Panc1 (cell line): ENCODE data around the gene HIPK3. TPM values are rescaled to one million over a fixed set of nuclear protein-coding genes. Genes with fewer than 3 reads are reported as not detected.

Experiments used
- ATAC-seq: fragments of 200-7000 bp; cut with Tn5 transposase; 2 replicates; pipeline ENCODE4 v1.9.1; 2020; ENCODE audit warnings: mild to moderate bottlenecking, moderate library complexity
- BruUV-seq: library from RNA; stranded (reverse); fragments of 400-500 nt; replicated peaks from 2 replicates; lab custom pipeline; 2021; lab: Mats Ljungman, UMichigan
- CTCF ChIA-PET: fragments of 300-600 bp; sonication (Branson Sonifier 250); formaldehyde crosslinking; loops from one replicate; lab custom pipeline; 2022; ENCODE audit warnings: antibody characterized with exemption; lab: Charles Lee
- POLR2A ChIA-PET: fragments of 300-600 bp; sonication (Branson Sonifier 250); formaldehyde crosslinking; loops from one replicate; lab custom pipeline; 2022; ENCODE audit warnings: antibody characterized with exemption; lab: Charles Lee
- DNase-seq: peaks from one replicate; pipeline ENCODE4 v3.0.0-alpha.2; 2010; ENCODE audit warnings: low read depth, low spot score
- H3K27ac ChIP-seq: 2 replicates; pipeline ENCODE4 v1.5.1; 2011; ENCODE audit warnings: mild to moderate bottlenecking, low read length, inconsistent platforms
- H3K27me3 ChIP-seq: fragments of 200-500 bp; sonication (Bioruptor generic); 2 replicates; pipeline ENCODE4 v1.6.0; 2014; ENCODE audit warnings: low read length, inconsistent platforms; ENCODE audit not compliant: control insufficient read depth, insufficient read depth
- H3K36me3 ChIP-seq: fragments of 200-500 bp; sonication (Bioruptor generic); 2 replicates; pipeline ENCODE4 v1.5.1; 2014; ENCODE audit warnings: inconsistent platforms, mild to moderate bottlenecking, low read length, moderate library complexity; ENCODE audit not compliant: control insufficient read depth, insufficient read depth
- H3K4me1 ChIP-seq: 2 replicates; pipeline ENCODE4 v1.5.1; 2011; ENCODE audit warnings: inconsistent platforms, mild to moderate bottlenecking, low read length, moderate library complexity; ENCODE audit not compliant: control insufficient read depth, insufficient read depth
- H3K4me3 ChIP-seq, 2 experiments: 2 replicates each; pipeline ENCODE4 v1.5.1; 2011 to 2012; ENCODE audit warnings: low read depth in 2 of 2, low read length in 2 of 2, mild to moderate bottlenecking in 2 of 2, inconsistent platforms in 1 of 2, moderate library complexity in 1 of 2
- H3K9me3 ChIP-seq: fragments of 200-500 bp; sonication (Bioruptor generic); 2 replicates; pipeline ENCODE4 v1.5.1; 2014; ENCODE audit warnings: low read depth, mild to moderate bottlenecking, inconsistent platforms, low read length, moderate library complexity; ENCODE audit not compliant: control insufficient read depth, insufficient read depth
- POLR2AphosphoS5 ChIP-seq: IDR thresholded peaks from 2 replicates; pipeline ENCODE4 v1.6.1; 2012; ENCODE audit warnings: mild to moderate bottlenecking, low read depth, low read length, moderate library complexity
- SIN3A ChIP-seq: IDR thresholded peaks from 2 replicates; pipeline ENCODE4 v1.6.1; 2012; ENCODE audit warnings: low read depth, mild to moderate bottlenecking, low read length, moderate library complexity, borderline replicate concordance; ENCODE audit not compliant: insufficient read depth
- TCF7L2 ChIP-seq: IDR thresholded peaks from 2 replicates; pipeline ENCODE4 v1.6.1; 2011; ENCODE audit warnings: mild to moderate bottlenecking, low read depth, low read length, inconsistent platforms
- in situ Hi-C: cut with HindIII; loops from 2 replicates; pipeline ENCODE4 v1.10.0; 2016; ENCODE audit warnings: low sequenced_read_pairs, low pct_unique_long_range_greater_than_20kb
- intact Hi-C: fragments of 100-400 bp; cut with micrococcal nuclease; formaldehyde crosslinking; loops from one replicate; pipeline ENCODE4 v1.10.0; 2022; ENCODE audit not compliant: unreplicated experiment
- total RNA-seq: library from RNA; stranded (reverse); gene quantifications from one replicate; pipeline ENCODE4 v1.2.1, GENCODE V29; 2021; ENCODE audit not compliant: unreplicated experiment
- TF ChIP-seq, protein P1 (sequence below): fragments of 450-650 bp; IDR thresholded peaks from 2 replicates; pipeline ENCODE4 v1.5.1; 2017; ENCODE audit warnings: mild to moderate bottlenecking
- TF ChIP-seq, protein P2 (sequence below), 2 experiments: IDR thresholded peaks; 2 replicates each; pipeline ENCODE4 v1.6.1; 2011 to 2012; ENCODE audit warnings: low read depth in 2 of 2, control low read depth in 1 of 2, low read length in 1 of 2, mild to moderate bottlenecking in 1 of 2, moderate library complexity in 1 of 2; ENCODE audit not compliant: insufficient read depth in 1 of 2

HIPK3 gene
- total RNA-seq, 1 experiment from 2014 or later = 72.2 TPM

DNA sequence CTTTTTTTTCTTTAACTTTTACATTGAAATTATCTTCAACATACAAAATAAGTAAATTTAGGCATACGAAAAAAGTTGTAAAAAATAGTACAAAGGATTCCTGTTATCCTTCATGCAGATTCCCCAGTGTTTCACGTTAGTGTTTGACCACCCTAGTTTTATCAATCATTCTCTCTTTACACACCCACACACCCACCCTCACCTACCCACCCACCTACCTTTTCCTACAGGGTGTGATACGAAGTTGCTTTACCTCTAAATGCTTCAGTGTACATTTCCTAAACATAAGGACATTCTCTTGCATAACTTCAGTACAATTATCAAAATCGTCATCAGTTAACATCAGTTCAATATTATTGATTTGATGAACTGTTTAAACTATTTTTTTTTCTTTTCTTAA lies 37.0 kb downstream of the HIPK3 start:
- no peaks in the 10 kb centered on the region for H3K27me3 ChIP-seq
- ATAC-seq (no peak), DNase-seq (no peak)
- no peaks in the 10 kb centered on the region; the same call in 1 of the 2 replicates for H3K4me1 ChIP-seq
- ChIA-PET POLR2A (no interaction called here), CTCF (no interaction called here)
- no peaks in the 10 kb centered on the region for H3K9me3 ChIP-seq
- H3K4me3 ChIP-seq = no peak overlapping the region
- no TSS peak for BruUV-seq
- intact Hi-C loops (no loop called here), in situ Hi-C loops (no loop called here)
- no peak overlapping the region for H3K27ac ChIP-seq
- TF ChIP-seq SIN3A (no peak), TCF7L2 (no peak), POLR2AphosphoS5 (no peak)
- TF ChIP-seq, protein P1, sequence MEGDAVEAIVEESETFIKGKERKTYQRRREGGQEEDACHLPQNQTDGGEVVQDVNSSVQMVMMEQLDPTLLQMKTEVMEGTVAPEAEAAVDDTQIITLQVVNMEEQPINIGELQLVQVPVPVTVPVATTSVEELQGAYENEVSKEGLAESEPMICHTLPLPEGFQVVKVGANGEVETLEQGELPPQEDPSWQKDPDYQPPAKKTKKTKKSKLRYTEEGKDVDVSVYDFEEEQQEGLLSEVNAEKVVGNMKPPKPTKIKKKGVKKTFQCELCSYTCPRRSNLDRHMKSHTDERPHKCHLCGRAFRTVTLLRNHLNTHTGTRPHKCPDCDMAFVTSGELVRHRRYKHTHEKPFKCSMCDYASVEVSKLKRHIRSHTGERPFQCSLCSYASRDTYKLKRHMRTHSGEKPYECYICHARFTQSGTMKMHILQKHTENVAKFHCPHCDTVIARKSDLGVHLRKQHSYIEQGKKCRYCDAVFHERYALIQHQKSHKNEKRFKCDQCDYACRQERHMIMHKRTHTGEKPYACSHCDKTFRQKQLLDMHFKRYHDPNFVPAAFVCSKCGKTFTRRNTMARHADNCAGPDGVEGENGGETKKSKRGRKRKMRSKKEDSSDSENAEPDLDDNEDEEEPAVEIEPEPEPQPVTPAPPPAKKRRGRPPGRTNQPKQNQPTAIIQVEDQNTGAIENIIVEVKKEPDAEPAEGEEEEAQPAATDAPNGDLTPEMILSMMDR = no peak
- TF ChIP-seq, protein P2, sequence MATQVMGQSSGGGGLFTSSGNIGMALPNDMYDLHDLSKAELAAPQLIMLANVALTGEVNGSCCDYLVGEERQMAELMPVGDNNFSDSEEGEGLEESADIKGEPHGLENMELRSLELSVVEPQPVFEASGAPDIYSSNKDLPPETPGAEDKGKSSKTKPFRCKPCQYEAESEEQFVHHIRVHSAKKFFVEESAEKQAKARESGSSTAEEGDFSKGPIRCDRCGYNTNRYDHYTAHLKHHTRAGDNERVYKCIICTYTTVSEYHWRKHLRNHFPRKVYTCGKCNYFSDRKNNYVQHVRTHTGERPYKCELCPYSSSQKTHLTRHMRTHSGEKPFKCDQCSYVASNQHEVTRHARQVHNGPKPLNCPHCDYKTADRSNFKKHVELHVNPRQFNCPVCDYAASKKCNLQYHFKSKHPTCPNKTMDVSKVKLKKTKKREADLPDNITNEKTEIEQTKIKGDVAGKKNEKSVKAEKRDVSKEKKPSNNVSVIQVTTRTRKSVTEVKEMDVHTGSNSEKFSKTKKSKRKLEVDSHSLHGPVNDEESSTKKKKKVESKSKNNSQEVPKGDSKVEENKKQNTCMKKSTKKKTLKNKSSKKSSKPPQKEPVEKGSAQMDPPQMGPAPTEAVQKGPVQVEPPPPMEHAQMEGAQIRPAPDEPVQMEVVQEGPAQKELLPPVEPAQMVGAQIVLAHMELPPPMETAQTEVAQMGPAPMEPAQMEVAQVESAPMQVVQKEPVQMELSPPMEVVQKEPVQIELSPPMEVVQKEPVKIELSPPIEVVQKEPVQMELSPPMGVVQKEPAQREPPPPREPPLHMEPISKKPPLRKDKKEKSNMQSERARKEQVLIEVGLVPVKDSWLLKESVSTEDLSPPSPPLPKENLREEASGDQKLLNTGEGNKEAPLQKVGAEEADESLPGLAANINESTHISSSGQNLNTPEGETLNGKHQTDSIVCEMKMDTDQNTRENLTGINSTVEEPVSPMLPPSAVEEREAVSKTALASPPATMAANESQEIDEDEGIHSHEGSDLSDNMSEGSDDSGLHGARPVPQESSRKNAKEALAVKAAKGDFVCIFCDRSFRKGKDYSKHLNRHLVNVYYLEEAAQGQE (IDR thresholded peaks at IDR 0.05; ENCODE audit: insufficient read depth in 1 of 2, low read depth in 2 of 2, low read length in 1 of 2) = no peak
- H3K36me3 ChIP-seq = no peaks in the 10 kb centered on the region

DNA sequence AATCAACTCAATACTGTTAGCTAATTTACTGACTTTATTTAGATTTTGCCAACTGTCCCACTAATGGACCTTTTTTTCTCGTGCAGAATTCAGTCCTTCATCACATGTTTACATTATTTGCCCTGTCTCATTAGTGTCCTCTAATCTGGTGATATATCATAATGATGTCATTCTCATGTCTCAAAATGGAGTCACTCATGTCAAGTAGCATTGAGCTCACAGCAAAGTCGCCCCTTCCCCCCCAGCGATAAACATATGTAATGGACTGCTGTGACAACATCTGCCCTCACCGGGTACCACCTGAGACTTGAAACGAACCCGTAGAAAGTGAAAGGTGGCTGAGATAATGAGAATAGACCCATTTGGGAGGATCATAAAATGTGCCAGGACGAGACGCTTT lies 37.6 kb downstream of the HIPK3 start:
- Histone ChIP-seq H3K9me3 (no peaks in the 10 kb centered on the region), H3K4me1 (no peaks in the 10 kb centered on the region; the same call in 1 of the 2 replicates), H3K36me3 (no peaks in the 10 kb centered on the region), H3K27ac (no peak overlapping the region), H3K4me3 (no peak overlapping the region), H3K27me3 (no peaks in the 10 kb centered on the region)
- ATAC-seq = no peak
- CTCF ChIA-PET = no interaction called here
- POLR2A ChIA-PET = no interaction called here
- no peak for DNase-seq
- in situ Hi-C loops (no loop called here), intact Hi-C loops (no loop called here)
- TF ChIP-seq SIN3A = no peak
- TF ChIP-seq, protein P2 (IDR thresholded peaks at IDR 0.05; ENCODE audit: insufficient read depth in 1 of 2, low read depth in 2 of 2, low read length in 1 of 2) = no peak
- no peak for TF ChIP-seq POLR2AphosphoS5
- no peak for TF ChIP-seq TCF7L2
- TF ChIP-seq, protein P1 = no peak
- no TSS peak for BruUV-seq
